GM19397 (cell line): ENCODE results near the gene CFAP52.
"Not testable (repeated sequence)": the region's sequence is repeated elsewhere in the genome, so short reads cannot be mapped to it uniquely, and the experiment has no call there.

Experiments
- ATAC-seq: cut with Tn5 transposase; IDR thresholded peaks from one replicate; pipeline ENCODE4 v1.9.1; 2021; ENCODE audit warnings: mild to moderate bottlenecking, moderate library complexity; ENCODE audit not compliant: unreplicated experiment

CFAP52 gene

GRCh38 chr17:9576521-9577372 lies at the start of gene CFAP52:
Gene CFAP52, plus strand, starts transcription at chr17:9576642. Its CDS starts 54 bp downstream, at chr17:9576696.
- ATAC-seq, result no peak

GRCh38 chr17:9527788-9528187 lies 48.7 kb upstream of the CFAP52 start:
- ATAC-seq, result no peak

GRCh38 chr17:9529033-9529700 lies 47.3 kb upstream of the CFAP52 start:
- ATAC-seq, result no peak

- no peak for ATAC-seq
Measured at GRCh38 chr17:9531034-9531433, 45.4 kb upstream of the CFAP52 start.

GRCh38 chr17:9532715-9533114 lies 43.7 kb upstream of the CFAP52 start:
- no peak for ATAC-seq

GRCh38 chr17:9533441-9533840 lies 43.0 kb upstream of the CFAP52 start:
- no peak for ATAC-seq

- no peak for ATAC-seq
Measured at GRCh38 chr17:9536061-9536460, 40.4 kb upstream of the CFAP52 start.

- ATAC-seq, result no peak
Measured at GRCh38 chr17:9537177-9537776, 39.2 kb upstream of the CFAP52 start.

- ATAC-seq, result no peak
Measured at GRCh38 chr17:9538626-9539025, 37.8 kb upstream of the CFAP52 start.

- ATAC-seq, result no peak
Measured at GRCh38 chr17:9541718-9542117, 34.7 kb upstream of the CFAP52 start.

GRCh38 chr17:9544221-9544620 lies 32.2 kb upstream of the CFAP52 start:
- ATAC-seq, result no peak

- ATAC-seq, result no peak
Measured at GRCh38 chr17:9549215-9549614, 27.2 kb upstream of the CFAP52 start.

- ATAC-seq, result no peak
Measured at GRCh38 chr17:9553181-9553580, 23.3 kb upstream of the CFAP52 start.

GRCh38 chr17:9553596-9553995 lies 22.8 kb upstream of the CFAP52 start:
- no peak for ATAC-seq

- ATAC-seq, result not testable (repeated sequence)
Measured at GRCh38 chr17:9554715-9555114, 21.7 kb upstream of the CFAP52 start.

GRCh38 chr17:9557161-9557755 lies 19.2 kb upstream of the CFAP52 start:
- ATAC-seq, result no peak

- no peak for ATAC-seq
Measured at GRCh38 chr17:9557857-9558256, 18.6 kb upstream of the CFAP52 start.

- no peak for ATAC-seq
Measured at GRCh38 chr17:9564104-9564503, 12.3 kb upstream of the CFAP52 start.

GRCh38 chr17:9566067-9566466 lies 10.4 kb upstream of the CFAP52 start:
- ATAC-seq, result no peak

GRCh38 chr17:9566739-9567138 lies 9.7 kb upstream of the CFAP52 start:
- not testable (repeated sequence) for ATAC-seq

- no peak for ATAC-seq
Measured at GRCh38 chr17:9568004-9568403, 8.4 kb upstream of the CFAP52 start.
